ENCODE measurements around the gene SYCN.

DNA sequence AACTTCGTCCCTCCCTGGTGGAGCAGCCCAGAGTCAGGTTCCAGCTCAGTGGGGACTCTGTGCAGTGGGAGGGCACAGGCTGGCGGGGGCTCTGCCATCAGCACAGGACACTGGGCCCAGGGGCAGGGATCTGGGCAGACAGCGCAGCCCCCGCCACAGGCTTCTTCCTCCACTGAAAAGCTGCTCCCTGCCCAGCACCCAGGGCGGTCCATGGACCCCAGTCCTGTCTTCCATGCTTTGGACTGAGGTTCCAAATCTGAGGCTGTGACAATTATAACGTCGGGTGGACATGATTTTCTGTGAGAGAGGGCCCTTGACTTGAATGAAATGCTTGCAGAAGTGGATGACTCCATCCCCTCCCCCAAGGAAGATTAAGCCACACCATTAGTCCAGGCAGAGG lies 28.5 kb downstream of the SYCN start:
- TF ChIP-seq EZH2phosphoT487 (IDR thresholded peaks at IDR 0.05; ENCODE audit: borderline replicate concordance, low read depth, low read length) = no peak
- TF ChIP-seq, protein P1, sequence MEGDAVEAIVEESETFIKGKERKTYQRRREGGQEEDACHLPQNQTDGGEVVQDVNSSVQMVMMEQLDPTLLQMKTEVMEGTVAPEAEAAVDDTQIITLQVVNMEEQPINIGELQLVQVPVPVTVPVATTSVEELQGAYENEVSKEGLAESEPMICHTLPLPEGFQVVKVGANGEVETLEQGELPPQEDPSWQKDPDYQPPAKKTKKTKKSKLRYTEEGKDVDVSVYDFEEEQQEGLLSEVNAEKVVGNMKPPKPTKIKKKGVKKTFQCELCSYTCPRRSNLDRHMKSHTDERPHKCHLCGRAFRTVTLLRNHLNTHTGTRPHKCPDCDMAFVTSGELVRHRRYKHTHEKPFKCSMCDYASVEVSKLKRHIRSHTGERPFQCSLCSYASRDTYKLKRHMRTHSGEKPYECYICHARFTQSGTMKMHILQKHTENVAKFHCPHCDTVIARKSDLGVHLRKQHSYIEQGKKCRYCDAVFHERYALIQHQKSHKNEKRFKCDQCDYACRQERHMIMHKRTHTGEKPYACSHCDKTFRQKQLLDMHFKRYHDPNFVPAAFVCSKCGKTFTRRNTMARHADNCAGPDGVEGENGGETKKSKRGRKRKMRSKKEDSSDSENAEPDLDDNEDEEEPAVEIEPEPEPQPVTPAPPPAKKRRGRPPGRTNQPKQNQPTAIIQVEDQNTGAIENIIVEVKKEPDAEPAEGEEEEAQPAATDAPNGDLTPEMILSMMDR (conservative IDR thresholded peaks at IDR 0.05; ENCODE audit: low read length) = no peak

Data from OCI-LY7 (cell line).